IMR-90 (cell line): ENCODE measurements around the gene SAMD4B. TPM values are rescaled to one million over a fixed set of nuclear protein-coding genes. Genes with fewer than 3 reads are reported as not detected.

ENCODE experiments used
- ATAC-seq: fragments of 200-7000 bp; cut with Tn5 transposase; 2 replicates; pipeline ENCODE4 v1.9.1; 2020; ENCODE audit warnings: low read depth, mild to moderate bottlenecking, moderate library complexity
- BruUV-seq: library from RNA; stranded (reverse); fragments of 400-500 nt; replicated peaks from 2 replicates; lab custom pipeline; 2021; lab: Mats Ljungman, UMichigan
- CTCF ChIA-PET: fragments of 300-600 bp; formaldehyde crosslinking; extraction: SDS; loops from one replicate; lab custom pipeline; 2021; ENCODE audit warnings: antibody characterized with exemption; lab: Yijun Ruan, JAX
- POLR2A ChIA-PET: fragments of 300-600 bp; sonication (Branson Sonifier 250); formaldehyde crosslinking; loops from one replicate; lab custom pipeline; 2022; ENCODE audit warnings: antibody characterized with exemption; ENCODE audit not compliant: unreplicated experiment; lab: Charles Lee
- DNase-seq: peaks from one replicate; pipeline ENCODE4 v3.0.0; 2013
- H2AFZ ChIP-seq: replicated peaks from 2 replicates; pipeline ENCODE3; 2013; ENCODE audit warnings: low read length, mild to moderate bottlenecking; ENCODE audit not compliant: poor library complexity
- H2AK5ac ChIP-seq: 2 replicates; pipeline ENCODE4 v1.6.1; 2013; ENCODE audit warnings: low read depth, low read length, inconsistent platforms
- H2AK9ac ChIP-seq: replicated peaks from 2 replicates; pipeline ENCODE3; 2013; ENCODE audit warnings: mild to moderate bottlenecking, low read depth, low read length, moderate library complexity; ENCODE audit not compliant: poor library complexity
- H2BK120ac ChIP-seq: 2 replicates; pipeline ENCODE4 v1.6.1; 2013; ENCODE audit warnings: low read depth, low read length, inconsistent platforms
- H2BK15ac ChIP-seq: 3 replicates; pipeline ENCODE4 v1.6.1; 2013; ENCODE audit warnings: low read depth, low read length, inconsistent platforms
- H2BK20ac ChIP-seq: 2 replicates; pipeline ENCODE4 v1.6.1; 2013; ENCODE audit warnings: low read depth, mild to moderate bottlenecking, inconsistent platforms, low read length, moderate library complexity
- H2BK5ac ChIP-seq: 2 replicates; pipeline ENCODE4 v1.6.1; 2013; ENCODE audit warnings: mild to moderate bottlenecking, low read depth, low read length, inconsistent platforms; ENCODE audit not compliant: poor library complexity, severe bottlenecking
- H3K14ac ChIP-seq: replicated peaks from 2 replicates; pipeline ENCODE4 v1.6.1; 2013; ENCODE audit warnings: low read depth, low read length, inconsistent platforms
- H3K18ac ChIP-seq: 2 replicates; pipeline ENCODE4 v1.6.1; 2013; ENCODE audit warnings: low read depth, low read length, control low read depth
- H3K23ac ChIP-seq: 2 replicates; pipeline ENCODE4 v1.6.1; 2013; ENCODE audit warnings: low read depth, low read length, inconsistent platforms
- H3K27ac ChIP-seq: 2 replicates; pipeline ENCODE4 v1.5.1; 2013; ENCODE audit warnings: mild to moderate bottlenecking, control low read depth, low read length; ENCODE audit not compliant: insufficient read depth
- H3K27me3 ChIP-seq: 2 replicates; pipeline ENCODE4 v1.6.1; 2013; ENCODE audit warnings: low read length; ENCODE audit not compliant: control insufficient read depth, insufficient read depth
- H3K36me3 ChIP-seq: 2 replicates; pipeline ENCODE4 v1.6.1; 2013; ENCODE audit warnings: low read length, mixed read lengths; ENCODE audit not compliant: control insufficient read depth, insufficient read depth
- H3K4ac ChIP-seq: 2 replicates; pipeline ENCODE4 v1.6.1; 2013; ENCODE audit warnings: low read depth, low read length, inconsistent platforms
- H3K4me1 ChIP-seq: 2 replicates; pipeline ENCODE4 v1.6.1; 2013; ENCODE audit warnings: low read length, mixed read lengths; ENCODE audit not compliant: control insufficient read depth, insufficient read depth
- H3K4me2 ChIP-seq: 2 replicates; pipeline ENCODE4 v1.6.1; 2013; ENCODE audit warnings: low read depth, mild to moderate bottlenecking, control low read depth, low read length, moderate library complexity
- H3K4me3 ChIP-seq: 2 replicates; pipeline ENCODE4 v1.5.1; 2013; ENCODE audit warnings: low read depth, mild to moderate bottlenecking, control low read depth, low read length, moderate library complexity; ENCODE audit not compliant: insufficient read depth
- H3K56ac ChIP-seq: 2 replicates; pipeline ENCODE4 v1.6.1; 2013; ENCODE audit warnings: low read length, inconsistent platforms; ENCODE audit not compliant: insufficient read depth; ENCODE audit errors: extremely low read depth
- H3K79me1 ChIP-seq, 2 experiments: 2 replicates each; pipeline ENCODE4 v1.6.1; 2013; ENCODE audit warnings: low read length in 2 of 2, inconsistent platforms in 1 of 2, low read depth in 1 of 2
- H3K9ac ChIP-seq: 2 replicates; pipeline ENCODE4 v1.6.1; 2013; ENCODE audit warnings: low read depth, low read length, control low read depth
- H3K9me1 ChIP-seq: 2 replicates; pipeline ENCODE4 v1.6.1; 2013; ENCODE audit warnings: low read length, inconsistent platforms; ENCODE audit not compliant: insufficient read depth
- H3K9me3 ChIP-seq: 2 replicates; pipeline ENCODE4 v1.6.1; 2013; ENCODE audit warnings: low read length; ENCODE audit not compliant: control insufficient read depth, insufficient read depth
- H4K20me1 ChIP-seq: 2 replicates; pipeline ENCODE4 v1.6.1; 2013; ENCODE audit warnings: low read length, inconsistent platforms; ENCODE audit not compliant: insufficient read depth
- H4K5ac ChIP-seq: 2 replicates; pipeline ENCODE4 v1.6.1; 2013; ENCODE audit warnings: mild to moderate bottlenecking, low read depth, low read length, control low read depth
- H4K8ac ChIP-seq, 2 experiments: 2 replicates each; pipeline ENCODE4 v1.6.1; 2013; ENCODE audit warnings: low read depth in 2 of 2, low read length in 2 of 2, control low read depth in 1 of 2, inconsistent platforms in 1 of 2
- H4K91ac ChIP-seq: 2 replicates; pipeline ENCODE4 v1.6.1; 2013; ENCODE audit warnings: low read depth, low read length, inconsistent platforms; ENCODE audit not compliant: insufficient read depth
- CEBPB ChIP-seq: IDR thresholded peaks from 2 replicates; pipeline ENCODE4 v1.6.1; 2012; ENCODE audit warnings: low read depth, low read length, improper control_type of control experiment
- CHD1 ChIP-seq: IDR thresholded peaks from 2 replicates; pipeline ENCODE4 v1.6.1; 2012; ENCODE audit warnings: low read depth, low read length, improper control_type of control experiment
- ELK1 ChIP-seq: fragments of 150-350 bp; IDR thresholded peaks from 2 replicates; pipeline ENCODE4 v1.6.1; 2016; ENCODE audit warnings: low read depth, mild to moderate bottlenecking, low read length, moderate library complexity, borderline replicate concordance
- MAZ ChIP-seq: IDR thresholded peaks from 2 replicates; pipeline ENCODE4 v1.6.1; 2012; ENCODE audit warnings: low read depth, mild to moderate bottlenecking, low read length, improper control_type of control experiment, moderate library complexity, borderline replicate concordance
- SMC3 ChIP-seq: fragments of 150-350 bp; IDR thresholded peaks from 2 replicates; pipeline ENCODE4 v1.6.1; 2016; ENCODE audit warnings: low read depth, mild to moderate bottlenecking, antibody characterized with exemption, low read length, moderate library complexity
- WGBS, 2 experiments: methylation state at CpG; one replicate each; pipeline versions ENCODE4 v1.1.5 to v1.1.7; 2013; ENCODE audit warnings: missing lambda C conversion rate in 2 of 2; ENCODE audit not compliant: insufficient read length in 1 of 2; ENCODE audit errors: extremely low coverage in 2 of 2; 5-methylcytosine and 5-hydroxymethylcytosine counted together
- dilution Hi-C: fragments of 300-500 bp; cut with HindIII; formaldehyde crosslinking; loops from one replicate; pipeline ENCODE4 v1.14.3; 2018; ENCODE audit warnings: low sequenced_read_pairs; ENCODE audit not compliant: unreplicated experiment
- in situ Hi-C: fragments of 300-500 bp; cut with MboI; formaldehyde crosslinking; loops from 3 replicates; pipeline ENCODE4 v1.14.3; 2019; ENCODE audit warnings: low sequenced_read_pairs, inconsistent platforms, mixed read lengths
- intact Hi-C: fragments of 100-400 bp; cut with micrococcal nuclease; formaldehyde crosslinking; loops from 2 replicates; pipeline ENCODE4 v1.10.0; 2022
- polyA plus RNA-seq, 3 experiments: library from polyadenylated mRNA; depleted of rRNA; stranded (reverse); fragments of >200 nt; gene quantifications; 2 replicates each; pipeline ENCODE4 v1.2.3, GENCODE V29; 2012; ENCODE audit warnings: low replicate concordance in 1 of 3
- total RNA-seq: library from RNA; depleted of rRNA; stranded (reverse); fragments of >200 nt; gene quantifications from 2 replicates; pipeline ENCODE4 v1.2.3, GENCODE V29; 2012

The SAMD4B gene
- total and polyA plus RNA-seq, 2 of the 4 experiments (the other 2 are of a cell fraction), result 18.3 to 97.2 TPM

GRCh38 chr19:39407660-39408391 is 65.6 kb downstream of the SAMD4B start:
- H3K4me1 ChIP-seq, result peaks cover 23% of the 10 kb centered on the region
- H2BK120ac ChIP-seq, result no peak overlapping the region
- peak overlapping the region; percentile 36; the same call in 1 of the 2 replicates for H3K23ac ChIP-seq
- POLR2A ChIA-PET, result interaction anchor here (1.9 kb wide), 1 partner anchor 28 kb away, joined by 4 read pairs; the partner anchor contains the start of gene RPS16
- H3K14ac ChIP-seq, result peak overlapping the region; percentile 98
- H3K9ac ChIP-seq, result peak overlapping the region; percentile 93
- H3K4ac ChIP-seq, result peak overlapping the region; percentile 38; the same call in 1 of the 2 replicates
- H3K4me3 ChIP-seq, result peak overlapping the region; percentile 68
- peak overlapping the region; percentile 92 for H3K27ac ChIP-seq
- H4K8ac ChIP-seq, result peak overlapping the region in 1 of 2 experiments; percentile 3; a peak in 2 of 4 replicates
- no peak overlapping the region for H4K91ac ChIP-seq
- dilution Hi-C loops (no loop called here), in situ Hi-C loops (no loop called here), intact Hi-C loops (no loop called here)
- H3K4me2 ChIP-seq, result peak overlapping the region; percentile 92
- H3K27me3 ChIP-seq, result no peaks in the 10 kb centered on the region
- peak overlapping the region; percentile 47 for H3K56ac ChIP-seq
- no peak overlapping the region for H2BK20ac ChIP-seq
- CTCF ChIA-PET, result interaction anchor here (0.6 to 1.1 kb wide), 2 partner anchors 10 to 121 kb away, joined by 3 to 5 read pairs; no protein-coding TSS in a partner anchor
- peak overlapping the region; percentile 48 for H2BK5ac ChIP-seq
- ATAC-seq (no peak), DNase-seq (no peak)
- H4K20me1 ChIP-seq, result peaks cover 27% of the 10 kb centered on the region
- TF ChIP-seq SMC3 (0 out of 2 replicates have a peak, but pooled peaks have one; percentile 2), CHD1 (peak; percentile 87), ELK1 (no peak), CEBPB (no peak), MAZ (peak; percentile 30; the same call in 1 of the 2 replicates)
- H3K18ac ChIP-seq, result no peak overlapping the region
- H2AK5ac ChIP-seq, result peak overlapping the region; percentile 12; the same call in 1 of the 2 replicates
- peaks cover 15% of the 10 kb centered on the region for H3K36me3 ChIP-seq
- no peak overlapping the region for H2BK15ac ChIP-seq
- peak overlapping the region; percentile 91 for H2AK9ac ChIP-seq
- peak overlapping the region; percentile 34 for H2AFZ ChIP-seq
- WGBS, 2 experiments, result 53% methylated on average over 37 of the region's 40 CpGs; no CpG with 5 or more reads in 1 of the 2 experiments
- H3K79me1 ChIP-seq, result peaks cover under 1 to 33% of the 10 kb centered on the region in 2 experiments; a peak in 3 of 4 replicates
- no peak overlapping the region for H4K5ac ChIP-seq
- H3K9me3 ChIP-seq, result no peaks in the 10 kb centered on the region
- H3K9me1 ChIP-seq, result no peaks in the 10 kb centered on the region
- no TSS peak for BruUV-seq
